ENCODE measurements around the gene LOXHD1. TPM values are rescaled to one million over a fixed set of nuclear protein-coding genes. Genes with fewer than 3 reads are reported as not detected.

LOXHD1 gene
- total RNA-seq, 1 donor from 2014 or later, result not detected

DNA sequence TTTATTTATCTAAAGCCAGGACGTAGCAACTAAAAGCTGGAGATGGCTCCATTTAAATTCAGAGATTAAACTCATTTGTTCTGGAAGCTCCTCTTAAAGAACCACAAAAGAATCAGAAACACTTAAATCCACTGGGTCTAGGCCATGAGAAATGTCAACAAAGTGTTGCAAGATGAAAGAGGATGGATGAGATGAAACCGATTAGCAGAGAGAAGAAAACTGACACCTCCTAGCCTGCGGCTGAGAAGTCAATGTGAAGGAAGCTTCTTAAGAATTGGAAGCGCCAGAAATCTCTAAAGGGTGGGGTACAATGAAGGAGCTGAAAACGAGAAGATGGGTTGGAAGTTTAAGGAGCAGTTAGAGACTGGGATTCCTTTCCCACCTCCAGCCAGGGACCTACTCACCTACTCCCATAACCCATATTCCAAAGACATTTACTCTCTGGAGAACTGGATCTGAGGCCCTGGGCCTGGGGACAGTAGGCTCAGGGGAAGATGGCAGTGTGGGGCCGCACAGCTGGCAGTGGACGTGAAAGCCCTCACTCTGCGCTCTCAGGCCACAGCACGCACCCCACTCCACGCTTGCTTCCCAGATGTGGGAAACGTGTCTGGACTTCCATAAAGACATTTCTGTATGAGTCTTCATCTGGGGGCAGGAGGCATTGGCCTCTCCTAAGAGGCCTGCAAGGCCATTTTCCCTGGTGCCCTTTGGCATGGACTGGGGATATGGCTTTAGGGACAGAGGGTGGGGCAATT is 188.4 kb downstream of the LOXHD1 start:
- H3K27ac Mint-ChIP-seq, result peak overlapping the region; percentile 31

GRCh38 chr18:46466234-46467160 is 190.5 kb downstream of the LOXHD1 start:
- DNase-seq (ENCODE audit: extremely low spot score, unreplicated experiment), result no peak

More for the DNA sequence above, 188.4 kb downstream of the LOXHD1 start:
- H3K27me3 Mint-ChIP-seq, result peaks cover 12% of the 10 kb centered on the region
- DNase-seq (ENCODE audit: extremely low spot score, unreplicated experiment), result no peak
- H3K4me1 Mint-ChIP-seq (ENCODE audit: unreplicated experiment), result peaks cover 56% of the 10 kb centered on the region
- TF ChIP-seq CTCF (conservative IDR thresholded peaks at IDR 0.05), result no peak
- no peaks in the 10 kb centered on the region for H3K9me3 Mint-ChIP-seq
- no peaks in the 10 kb centered on the region for H3K36me3 Mint-ChIP-seq
- H3K4me3 Mint-ChIP-seq, result peak overlapping the region; percentile 6

GRCh38 chr18:46464926-46465655 is 191.9 kb downstream of the LOXHD1 start:
- no peak for DNase-seq (ENCODE audit: extremely low spot score, unreplicated experiment)
- H3K27ac Mint-ChIP-seq, result peak overlapping the region; percentile 59
- H3K9me3 Mint-ChIP-seq, result no peaks in the 10 kb centered on the region
- peaks cover 6% of the 10 kb centered on the region for H3K27me3 Mint-ChIP-seq
- H3K36me3 Mint-ChIP-seq, result no peaks in the 10 kb centered on the region
- peak; percentile 69 for TF ChIP-seq CTCF (conservative IDR thresholded peaks at IDR 0.05)
- H3K4me1 Mint-ChIP-seq (ENCODE audit: unreplicated experiment), result peaks cover 44% of the 10 kb centered on the region
- H3K4me3 Mint-ChIP-seq, result no peak overlapping the region

More at GRCh38 chr18:46466234-46467160, 190.5 kb downstream of the LOXHD1 start:
- Mint-ChIP-seq H3K4me3 (no peak overlapping the region), H3K27me3 (peaks cover 12% of the 10 kb centered on the region), H3K4me1 (ENCODE audit: unreplicated experiment) (peaks cover 51% of the 10 kb centered on the region), H3K27ac (peak overlapping the region; percentile 1), H3K36me3 (no peaks in the 10 kb centered on the region), H3K9me3 (no peaks in the 10 kb centered on the region)
- TF ChIP-seq CTCF (conservative IDR thresholded peaks at IDR 0.05), result no peak

DNA sequence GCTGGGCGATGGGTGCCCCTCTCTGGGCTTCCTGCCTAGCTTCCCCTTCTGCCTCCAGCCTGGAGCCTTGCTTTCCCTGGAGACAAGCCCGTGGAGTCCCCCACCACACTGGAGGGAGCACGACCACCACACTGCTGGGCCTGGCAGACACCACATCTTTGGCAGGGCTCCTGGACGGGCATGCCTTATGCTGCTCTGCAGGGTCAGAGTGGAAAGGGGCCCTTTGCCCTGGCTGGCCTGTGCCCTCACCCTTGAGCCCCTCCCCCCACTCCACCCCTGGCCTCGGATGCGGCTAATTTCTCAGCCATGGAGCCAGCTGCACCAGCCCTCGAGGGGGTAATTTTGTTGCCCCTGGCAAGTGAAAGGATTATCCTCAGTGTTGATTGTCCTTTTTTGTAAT is 194.5 kb downstream of the LOXHD1 start:
- no peak for TF ChIP-seq CTCF (conservative IDR thresholded peaks at IDR 0.05)
- peaks cover 6% of the 10 kb centered on the region for H3K27me3 Mint-ChIP-seq
- no peak for DNase-seq (ENCODE audit: extremely low spot score, unreplicated experiment)

GRCh38 chr18:46461993-46462392 is 195.0 kb downstream of the LOXHD1 start:
- peaks cover 6% of the 10 kb centered on the region for H3K27me3 Mint-ChIP-seq
- peaks cover 26% of the 10 kb centered on the region for H3K4me1 Mint-ChIP-seq (ENCODE audit: unreplicated experiment)
- TF ChIP-seq CTCF (conservative IDR thresholded peaks at IDR 0.05), result no peak
- no peaks in the 10 kb centered on the region for H3K9me3 Mint-ChIP-seq
- no peaks in the 10 kb centered on the region for H3K36me3 Mint-ChIP-seq
- DNase-seq (ENCODE audit: extremely low spot score, unreplicated experiment), result no peak
- no peak overlapping the region for H3K4me3 Mint-ChIP-seq
- H3K27ac Mint-ChIP-seq, result no peak overlapping the region

More for the DNA sequence above, 194.5 kb downstream of the LOXHD1 start:
- no peaks in the 10 kb centered on the region for H3K36me3 Mint-ChIP-seq
- peaks cover 26% of the 10 kb centered on the region for H3K4me1 Mint-ChIP-seq (ENCODE audit: unreplicated experiment)
- H3K4me3 Mint-ChIP-seq, result no peak overlapping the region
- no peaks in the 10 kb centered on the region for H3K9me3 Mint-ChIP-seq
- no peak overlapping the region for H3K27ac Mint-ChIP-seq

Measured in type B pancreatic cell (in vitro differentiated cells).